ENCODE data around the gene CDKN2AIP. TPM values are rescaled to one million over a fixed set of nuclear protein-coding genes. Genes with fewer than 3 reads are reported as not detected.

CDKN2AIP gene
- total and polyA plus RNA-seq, 2 experiments from 2014 or later = 26.7 to 43.6 TPM

- no peaks in the 10 kb centered on the region for H3K9me2 ChIP-seq (replicated peaks; ENCODE audit: insufficient read depth)
- no peak for TF ChIP-seq EZH2phosphoT487 (IDR thresholded peaks at IDR 0.05; ENCODE audit: low read depth, severe bottlenecking, unreplicated experiment)
- TF ChIP-seq EZH2 (IDR thresholded peaks at IDR 0.05; ENCODE audit: borderline replicate concordance) = no peak
- TF ChIP-seq, protein P1, sequence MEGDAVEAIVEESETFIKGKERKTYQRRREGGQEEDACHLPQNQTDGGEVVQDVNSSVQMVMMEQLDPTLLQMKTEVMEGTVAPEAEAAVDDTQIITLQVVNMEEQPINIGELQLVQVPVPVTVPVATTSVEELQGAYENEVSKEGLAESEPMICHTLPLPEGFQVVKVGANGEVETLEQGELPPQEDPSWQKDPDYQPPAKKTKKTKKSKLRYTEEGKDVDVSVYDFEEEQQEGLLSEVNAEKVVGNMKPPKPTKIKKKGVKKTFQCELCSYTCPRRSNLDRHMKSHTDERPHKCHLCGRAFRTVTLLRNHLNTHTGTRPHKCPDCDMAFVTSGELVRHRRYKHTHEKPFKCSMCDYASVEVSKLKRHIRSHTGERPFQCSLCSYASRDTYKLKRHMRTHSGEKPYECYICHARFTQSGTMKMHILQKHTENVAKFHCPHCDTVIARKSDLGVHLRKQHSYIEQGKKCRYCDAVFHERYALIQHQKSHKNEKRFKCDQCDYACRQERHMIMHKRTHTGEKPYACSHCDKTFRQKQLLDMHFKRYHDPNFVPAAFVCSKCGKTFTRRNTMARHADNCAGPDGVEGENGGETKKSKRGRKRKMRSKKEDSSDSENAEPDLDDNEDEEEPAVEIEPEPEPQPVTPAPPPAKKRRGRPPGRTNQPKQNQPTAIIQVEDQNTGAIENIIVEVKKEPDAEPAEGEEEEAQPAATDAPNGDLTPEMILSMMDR (IDR thresholded peaks at IDR 0.05; ENCODE audit: poor library complexity) = no peak
- H3K9me3 ChIP-seq (ENCODE audit: low read depth) = no peaks in the 10 kb centered on the region
- 97% methylated on average over 5 of the region's 5 CpGs for WGBS (ENCODE audit: low lambda C conversion rate, missing lambda C conversion rate)
- no peak for DNase-seq (ENCODE audit: low spot score)
- no peak overlapping the region for H3K4me2 ChIP-seq
- no peak overlapping the region for H2AFZ ChIP-seq
- H3K36me3 ChIP-seq (replicated peaks; ENCODE audit: insufficient read depth, low read depth) = no peaks in the 10 kb centered on the region
- H3K79me2 ChIP-seq = no peaks in the 10 kb centered on the region
- H4K20me1 ChIP-seq (ENCODE audit: insufficient read depth, poor library complexity, severe bottlenecking) = no peaks in the 10 kb centered on the region
- no peaks in the 10 kb centered on the region for H3K27me3 ChIP-seq
- H3K27ac ChIP-seq = no peak overlapping the region
- peaks cover 5% of the 10 kb centered on the region for H3K4me1 ChIP-seq (ENCODE audit: insufficient read depth)
- no peak overlapping the region for H3K4me3 ChIP-seq
Observed at GRCh38 chr4:183400035-183400434, 44.4 kb upstream of the CDKN2AIP start.

- no peaks in the 10 kb centered on the region for H3K36me3 ChIP-seq (replicated peaks; ENCODE audit: insufficient read depth, low read depth)
- H3K9me3 ChIP-seq (ENCODE audit: low read depth) = no peaks in the 10 kb centered on the region
- peaks cover 5% of the 10 kb centered on the region for H3K4me1 ChIP-seq (ENCODE audit: insufficient read depth)
- H3K27me3 ChIP-seq = no peaks in the 10 kb centered on the region
- no peaks in the 10 kb centered on the region for H4K20me1 ChIP-seq (ENCODE audit: insufficient read depth, poor library complexity, severe bottlenecking)
- WGBS (ENCODE audit: low lambda C conversion rate, missing lambda C conversion rate) = 79% methylated on average over 4 of the region's 4 CpGs
- no peak overlapping the region for H3K4me2 ChIP-seq
- H3K27ac ChIP-seq = no peak overlapping the region
- H2AFZ ChIP-seq = no peak overlapping the region
- no peak for DNase-seq (ENCODE audit: low spot score)
- H3K4me3 ChIP-seq = no peak overlapping the region
- no peak for TF ChIP-seq EZH2phosphoT487 (IDR thresholded peaks at IDR 0.05; ENCODE audit: low read depth, severe bottlenecking, unreplicated experiment)
- TF ChIP-seq, protein P1 (IDR thresholded peaks at IDR 0.05; ENCODE audit: poor library complexity) = no peak
- H3K9me2 ChIP-seq (replicated peaks; ENCODE audit: insufficient read depth) = no peaks in the 10 kb centered on the region
- H3K79me2 ChIP-seq = no peaks in the 10 kb centered on the region
Observed at GRCh38 chr4:183401473-183401872, 43.0 kb upstream of the CDKN2AIP start.

- Histone ChIP-seq H3K9me3 (ENCODE audit: low read depth) (no peaks in the 10 kb centered on the region), H4K20me1 (ENCODE audit: insufficient read depth, poor library complexity, severe bottlenecking) (no peaks in the 10 kb centered on the region), H2AFZ (no peak overlapping the region), H3K4me3 (no peak overlapping the region), H3K36me3 (replicated peaks; ENCODE audit: insufficient read depth, low read depth) (no peaks in the 10 kb centered on the region), H3K27me3 (no peaks in the 10 kb centered on the region), H3K4me1 (ENCODE audit: insufficient read depth) (peaks cover 5% of the 10 kb centered on the region), H3K27ac (no peak overlapping the region), H3K4me2 (no peak overlapping the region), H3K79me2 (no peaks in the 10 kb centered on the region), H3K9me2 (replicated peaks; ENCODE audit: insufficient read depth) (no peaks in the 10 kb centered on the region)
- DNase-seq (ENCODE audit: low spot score) = no peak
- WGBS (ENCODE audit: low lambda C conversion rate, missing lambda C conversion rate) = 88% methylated on average over 4 of the region's 4 CpGs
- TF ChIP-seq EZH2phosphoT487 (IDR thresholded peaks at IDR 0.05; ENCODE audit: low read depth, severe bottlenecking, unreplicated experiment) (no peak), EZH2 (IDR thresholded peaks at IDR 0.05; ENCODE audit: borderline replicate concordance) (no peak)
- TF ChIP-seq, protein P1 (IDR thresholded peaks at IDR 0.05; ENCODE audit: poor library complexity) = no peak
Observed at GRCh38 chr4:183402771-183403170, 41.7 kb upstream of the CDKN2AIP start.

DNA sequence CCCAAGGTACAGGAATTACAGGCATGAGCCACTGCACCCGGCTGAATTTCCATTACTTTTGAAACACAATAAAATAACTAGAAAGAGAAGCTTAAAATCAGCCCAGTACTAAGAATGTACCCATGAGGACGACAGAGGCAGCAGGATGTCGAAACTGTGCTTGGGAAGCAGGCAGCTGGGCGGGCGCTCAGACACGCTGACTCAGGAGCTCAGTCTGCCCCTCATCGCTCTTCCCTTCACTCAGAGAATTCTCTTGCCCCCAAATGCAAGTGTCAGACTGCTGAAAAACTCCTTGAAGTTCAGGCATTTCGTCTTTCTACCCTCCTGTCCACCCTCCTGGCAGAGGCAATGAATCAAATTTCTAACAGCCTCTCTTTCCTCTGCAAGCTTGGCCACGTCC is 41.0 kb upstream of the CDKN2AIP start:
- WGBS (ENCODE audit: low lambda C conversion rate, missing lambda C conversion rate) = 85% methylated on average over 9 of the region's 9 CpGs

More for the DNA sequence above, 41.0 kb upstream of the CDKN2AIP start:
- no peak overlapping the region for H3K4me3 ChIP-seq
- no peak overlapping the region for H2AFZ ChIP-seq
- H3K4me2 ChIP-seq = no peak overlapping the region
- no peak for TF ChIP-seq EZH2phosphoT487 (IDR thresholded peaks at IDR 0.05; ENCODE audit: low read depth, severe bottlenecking, unreplicated experiment)
- H3K79me2 ChIP-seq = no peaks in the 10 kb centered on the region
- H3K36me3 ChIP-seq (replicated peaks; ENCODE audit: insufficient read depth, low read depth) = no peaks in the 10 kb centered on the region
- no peaks in the 10 kb centered on the region for H3K9me2 ChIP-seq (replicated peaks; ENCODE audit: insufficient read depth)
- H4K20me1 ChIP-seq (ENCODE audit: insufficient read depth, poor library complexity, severe bottlenecking) = no peaks in the 10 kb centered on the region
- no peaks in the 10 kb centered on the region for H3K27me3 ChIP-seq
- peaks cover 5% of the 10 kb centered on the region for H3K4me1 ChIP-seq (ENCODE audit: insufficient read depth)
- no peak overlapping the region for H3K27ac ChIP-seq
- no peak for DNase-seq (ENCODE audit: low spot score)
- H3K9me3 ChIP-seq (ENCODE audit: low read depth) = no peaks in the 10 kb centered on the region
